ENCODE measurements around the gene COX10. TPM values are rescaled to one million over a fixed set of nuclear protein-coding genes. Genes with fewer than 3 reads are reported as not detected.

The COX10 gene
- total RNA-seq, 4 donors from 2014 or later = 23.9 to 90.9 (median 64.4) TPM

- Histone ChIP-seq H3K36me3 (no peaks in the 10 kb centered on the region), H3K27ac (no peak overlapping the region), H3K4me3 (no peak overlapping the region), H3K9me3 (no peaks in the 10 kb centered on the region), H3K4me1 (no peaks in the 10 kb centered on the region), H3K27me3 (no peaks in the 10 kb centered on the region)
- no peak for DNase-seq
- TF ChIP-seq CTCF (IDR thresholded peaks at IDR 0.05) = no peak
- TF ChIP-seq POLR2A (IDR thresholded peaks at IDR 0.05) = no peak
Observed at GRCh38 chr17:14138649-14139048, 69.3 kb downstream of the COX10 start.

GRCh38 chr17:14143688-14144087 is 74.4 kb downstream of the COX10 start:
- H3K27me3 ChIP-seq = no peaks in the 10 kb centered on the region
- no peak overlapping the region for H3K4me3 ChIP-seq
- TF ChIP-seq CTCF (IDR thresholded peaks at IDR 0.05) (no peak), POLR2A (IDR thresholded peaks at IDR 0.05) (no peak)
- H3K27ac ChIP-seq = no peak overlapping the region
- no peaks in the 10 kb centered on the region for H3K9me3 ChIP-seq
- no peaks in the 10 kb centered on the region for H3K4me1 ChIP-seq
- H3K36me3 ChIP-seq = no peaks in the 10 kb centered on the region
- peak in 1 of 3 donors; percentile 53 for DNase-seq

- Histone ChIP-seq H3K4me1 (no peaks in the 10 kb centered on the region), H3K4me3 (no peak overlapping the region), H3K36me3 (no peaks in the 10 kb centered on the region), H3K27ac (no peak overlapping the region), H3K9me3 (no peaks in the 10 kb centered on the region), H3K27me3 (no peaks in the 10 kb centered on the region)
- DNase-seq = no peak
- TF ChIP-seq POLR2A (IDR thresholded peaks at IDR 0.05) (no peak), CTCF (IDR thresholded peaks at IDR 0.05) (no peak)
Observed at GRCh38 chr17:14144508-14144907, 75.2 kb downstream of the COX10 start.

GRCh38 chr17:14149751-14150150 is 80.4 kb downstream of the COX10 start:
- Histone ChIP-seq H3K36me3 (no peaks in the 10 kb centered on the region), H3K4me3 (no peak overlapping the region), H3K4me1 (no peaks in the 10 kb centered on the region), H3K9me3 (no peaks in the 10 kb centered on the region), H3K27me3 (no peaks in the 10 kb centered on the region), H3K27ac (no peak overlapping the region)
- TF ChIP-seq CTCF (IDR thresholded peaks at IDR 0.05) = no peak
- TF ChIP-seq POLR2A (IDR thresholded peaks at IDR 0.05) = no peak
- DNase-seq = no peak

- TF ChIP-seq POLR2A (IDR thresholded peaks at IDR 0.05) = no peak
- TF ChIP-seq CTCF (IDR thresholded peaks at IDR 0.05) = no peak
- no peak for DNase-seq
- H3K4me3 ChIP-seq = no peak overlapping the region
Observed at GRCh38 chr17:14150619-14151018, 81.3 kb downstream of the COX10 start.

GRCh38 chr17:14152721-14153120 is 83.4 kb downstream of the COX10 start:
- H3K36me3 ChIP-seq = no peaks in the 10 kb centered on the region
- no peaks in the 10 kb centered on the region for H3K9me3 ChIP-seq
- no peak overlapping the region for H3K27ac ChIP-seq
- no peak for DNase-seq
- H3K4me3 ChIP-seq = no peak overlapping the region
- no peaks in the 10 kb centered on the region for H3K4me1 ChIP-seq
- TF ChIP-seq CTCF (IDR thresholded peaks at IDR 0.05) (no peak), POLR2A (IDR thresholded peaks at IDR 0.05) (no peak)
- H3K27me3 ChIP-seq = no peaks in the 10 kb centered on the region

More at GRCh38 chr17:14150619-14151018, 81.3 kb downstream of the COX10 start:
- Histone ChIP-seq H3K27ac (no peak overlapping the region), H3K4me1 (no peaks in the 10 kb centered on the region), H3K36me3 (no peaks in the 10 kb centered on the region), H3K9me3 (no peaks in the 10 kb centered on the region), H3K27me3 (no peaks in the 10 kb centered on the region)
